Right lobe of liver (tissue), 4 donors: ENCODE data around the gene PDE6D.

Experiments used
- CTCF ChIP-seq, 4 donors: fragments of 200-600 bp in 3 of 4; fragments of 450-650 bp in 1 of 4; IDR thresholded peaks; one replicate each; pipeline versions ENCODE4 v1.5.1 to v1.8.0; 2016 to 2022; ENCODE audit warnings: antibody characterized with exemption in 4 of 4, mild to moderate bottlenecking in 2 of 4
- POLR2A ChIP-seq: fragments of 450-650 bp; IDR thresholded peaks from one replicate; pipeline ENCODE4 v1.6.1; 2017; ENCODE audit warnings: antibody characterized with exemption, mild to moderate bottlenecking
- donor health status: DM: no; HTN: no; CAD: no.
- donor health status: DM: no; HTN: no; CAD: no.
- donor health status: DM: no; HTN: yes; CAD: no.

GRCh38 chr2:231781798-231782726 is 980 bp upstream of the PDE6D start:
- TF ChIP-seq CTCF (IDR thresholded peaks at IDR 0.05) (no peak), POLR2A (no peak)
